Bronchial epithelial cell (primary cell): ENCODE measurements around the gene PCBP4. TPM values are rescaled to one million over a fixed set of nuclear protein-coding genes. Genes with fewer than 3 reads are reported as not detected.
A peak's percentile ranks its signal among the peaks of the same experiment; 100 is the strongest.

Experiments
- DNase-seq: peaks from one replicate; pipeline ENCODE4 v3.0.0-alpha.2; 2010; ENCODE audit warnings: low read depth
- FAIRE-seq: peaks from 2 replicates; lab custom pipeline; 2011; peaks lifted over from hg19 to GRCh38; lab: Jason Lieb, UNC
- H3K27me3 ChIP-seq: 2 replicates; pipeline ENCODE4 v1.5.1; 2011; ENCODE audit warnings: low read length; ENCODE audit not compliant: control insufficient read depth, insufficient read depth
- H3K36me3 ChIP-seq: 2 replicates; pipeline ENCODE4 v1.5.1; 2011; ENCODE audit warnings: low read length; ENCODE audit not compliant: control insufficient read depth, insufficient read depth
- H3K4me3 ChIP-seq: 2 replicates; pipeline ENCODE4 v1.5.1; 2011; ENCODE audit warnings: mild to moderate bottlenecking, low read depth, low read length, control low read depth
- CTCF ChIP-seq: IDR thresholded peaks from 2 replicates; pipeline ENCODE4 v1.5.1; 2011; ENCODE audit warnings: mild to moderate bottlenecking, moderate library complexity, low read length, control low read depth, inconsistent platforms; ENCODE audit not compliant: insufficient read depth, severe bottlenecking
- total RNA-seq: library from RNA; depleted of rRNA; stranded (reverse); fragments of >200 nt; gene quantifications from 2 replicates; pipeline ENCODE4 v1.2.1, GENCODE V29; 2014

The PCBP4 gene
- total RNA-seq, 1 donor from 2014 or later, result 15.3 TPM

GRCh38 chr3:51966486-51966885 is 768 bp downstream of the PCBP4 start:
- FAIRE-seq (no peak), DNase-seq (no peak)
- Histone ChIP-seq H3K36me3 (peaks cover 1% of the 10 kb centered on the region), H3K4me3 (peak overlapping the region; percentile 52), H3K27me3 (no peaks in the 10 kb centered on the region)
- no peak for TF ChIP-seq CTCF

- Histone ChIP-seq H3K27me3 (no peaks in the 10 kb centered on the region), H3K4me3 (no peak overlapping the region), H3K36me3 (no peaks in the 10 kb centered on the region)
- FAIRE-seq (peak; percentile 7), DNase-seq (no peak)
- no peak for TF ChIP-seq CTCF
Observed at GRCh38 chr3:51966016-51966415, 1.2 kb downstream of the PCBP4 start.

- DNase-seq (no peak), FAIRE-seq (no peak)
- no peak for TF ChIP-seq CTCF
- Histone ChIP-seq H3K27me3 (no peaks in the 10 kb centered on the region), H3K4me3 (no peak overlapping the region), H3K36me3 (no peaks in the 10 kb centered on the region)
Observed at GRCh38 chr3:51964521-51964920, 2.7 kb downstream of the PCBP4 start.

GRCh38 chr3:51963951-51964451 is 3.3 kb downstream of the PCBP4 start:
- Histone ChIP-seq H3K27me3 (no peaks in the 10 kb centered on the region), H3K4me3 (no peak overlapping the region), H3K36me3 (peaks cover 1% of the 10 kb centered on the region)
- no peak for FAIRE-seq
- TF ChIP-seq CTCF, result no peak
- no peak for DNase-seq

GRCh38 chr3:51962854-51963530 is 4.3 kb downstream of the PCBP4 start:
- DNase-seq (no peak), FAIRE-seq (no peak)
- H3K27me3 ChIP-seq, result no peaks in the 10 kb centered on the region
- no peak for TF ChIP-seq CTCF
- no peak overlapping the region for H3K4me3 ChIP-seq
- H3K36me3 ChIP-seq, result peaks cover 1% of the 10 kb centered on the region
